Muscle layer of colon (tissue), 2 donors: ENCODE data around the gene DBP.
"Not testable (repeated sequence)": the region's sequence is repeated elsewhere in the genome, so short reads cannot be mapped to it uniquely, and the experiment has no call there.

Experiments
- H3K27ac ChIP-seq: one replicate; pipeline ENCODE4 v1.7.0; 2013; ENCODE audit warnings: low read depth, mild to moderate bottlenecking, low read length, moderate library complexity
- H3K27me3 ChIP-seq, 2 donors: one replicate each; pipeline ENCODE4 v1.7.0; 2013; ENCODE audit warnings: low read length in 2 of 2, mild to moderate bottlenecking in 2 of 2; ENCODE audit not compliant: insufficient read depth in 2 of 2, control insufficient read depth in 1 of 2
- H3K36me3 ChIP-seq: one replicate; pipeline ENCODE4 v1.7.0; 2013; ENCODE audit warnings: mild to moderate bottlenecking, low read length; ENCODE audit not compliant: insufficient read depth
- H3K4me1 ChIP-seq: one replicate; pipeline ENCODE4 v1.7.0; 2013; ENCODE audit warnings: mild to moderate bottlenecking, low read length; ENCODE audit not compliant: insufficient read depth
- H3K4me3 ChIP-seq, 2 donors: one replicate each; pipeline ENCODE4 v1.7.0; 2013; ENCODE audit warnings: low read length in 2 of 2, low read depth in 1 of 2, mild to moderate bottlenecking in 1 of 2, moderate library complexity in 1 of 2
- H3K9ac ChIP-seq: one replicate; pipeline ENCODE4 v1.7.0; 2013; ENCODE audit warnings: low read length
- H3K9me3 ChIP-seq: one replicate; pipeline ENCODE4 v1.7.0; 2013; ENCODE audit warnings: mild to moderate bottlenecking, low read length
- donor health status: abdominal sarcoma.
- donor health status: Adenocarcinoma of cecum.

Gene DBP

GRCh38 chr19:48664476-48664875 lies 27.3 kb upstream of the DBP start:
- H3K4me3 ChIP-seq = no peak overlapping the region
- H3K36me3 ChIP-seq = no peaks in the 10 kb centered on the region
- H3K9ac ChIP-seq = no peak overlapping the region
- H3K27ac ChIP-seq = no peak overlapping the region
- H3K9me3 ChIP-seq = no peaks in the 10 kb centered on the region
- no peaks in the 10 kb centered on the region for H3K27me3 ChIP-seq
- no peaks in the 10 kb centered on the region for H3K4me1 ChIP-seq

GRCh38 chr19:48663667-48664066 lies 26.5 kb upstream of the DBP start:
- no peaks in the 10 kb centered on the region for H3K36me3 ChIP-seq
- no peak overlapping the region for H3K9ac ChIP-seq
- H3K27ac ChIP-seq = no peak overlapping the region
- H3K4me1 ChIP-seq = no peaks in the 10 kb centered on the region
- H3K9me3 ChIP-seq = no peaks in the 10 kb centered on the region
- H3K27me3 ChIP-seq = no peaks in the 10 kb centered on the region
- H3K4me3 ChIP-seq = no peak overlapping the region

- H3K27ac ChIP-seq = no peak overlapping the region
- H3K27me3 ChIP-seq = no peaks in the 10 kb centered on the region
These were observed 24.5 kb upstream of the DBP start for GRCh38 chr19:48661711-48662090.

GRCh38 chr19:48660852-48661710 lies 23.9 kb upstream of the DBP start:
- H3K9me3 ChIP-seq = no peaks in the 10 kb centered on the region
- no peaks in the 10 kb centered on the region for H3K27me3 ChIP-seq
- H3K9ac ChIP-seq = no peak overlapping the region
- peak overlapping the region in 1 of 2 donors; percentile 32 for H3K4me3 ChIP-seq
- H3K27ac ChIP-seq = peak overlapping the region; percentile 25
- no peaks in the 10 kb centered on the region for H3K36me3 ChIP-seq
- no peaks in the 10 kb centered on the region for H3K4me1 ChIP-seq

More at GRCh38 chr19:48661711-48662090, 24.5 kb upstream of the DBP start:
- no peaks in the 10 kb centered on the region for H3K4me1 ChIP-seq
- no peaks in the 10 kb centered on the region for H3K9me3 ChIP-seq
- no peak overlapping the region for H3K9ac ChIP-seq
- H3K4me3 ChIP-seq = no peak overlapping the region
- no peaks in the 10 kb centered on the region for H3K36me3 ChIP-seq

GRCh38 chr19:48659768-48660167 lies 22.6 kb upstream of the DBP start:
- H3K4me1 ChIP-seq = no peaks in the 10 kb centered on the region
- no peaks in the 10 kb centered on the region for H3K36me3 ChIP-seq
- H3K9ac ChIP-seq = no peak overlapping the region
- no peaks in the 10 kb centered on the region for H3K9me3 ChIP-seq
- no peak overlapping the region for H3K4me3 ChIP-seq
- H3K27me3 ChIP-seq = no peaks in the 10 kb centered on the region
- no peak overlapping the region for H3K27ac ChIP-seq

- Histone ChIP-seq H3K27me3 (peaks cover 0 to 4% of the 10 kb centered on the region in 2 donors), H3K4me1 (no peaks in the 10 kb centered on the region), H3K36me3 (no peaks in the 10 kb centered on the region), H3K4me3 (no peak overlapping the region), H3K27ac (no peak overlapping the region), H3K9me3 (no peaks in the 10 kb centered on the region), H3K9ac (no peak overlapping the region)
These were observed 21.3 kb upstream of the DBP start for GRCh38 chr19:48658483-48658882.

- H3K27ac ChIP-seq, H3K4me3 ChIP-seq, H3K4me1 ChIP-seq, H3K27me3 ChIP-seq, H3K9ac ChIP-seq, H3K9me3 ChIP-seq, H3K36me3 ChIP-seq: not testable (repeated sequence)
These were observed 20.6 kb upstream of the DBP start for GRCh38 chr19:48657828-48658227.

GRCh38 chr19:48656840-48657474 lies 19.8 kb upstream of the DBP start:
- Histone ChIP-seq H3K9me3 (no peaks in the 10 kb centered on the region), H3K36me3 (no peaks in the 10 kb centered on the region), H3K27ac (no peak overlapping the region), H3K4me3 (no peak overlapping the region), H3K9ac (no peak overlapping the region), H3K4me1 (no peaks in the 10 kb centered on the region), H3K27me3 (peaks cover 0 to 4% of the 10 kb centered on the region in 2 donors)

GRCh38 chr19:48654299-48655059 lies 17.3 kb upstream of the DBP start:
- no peaks in the 10 kb centered on the region for H3K36me3 ChIP-seq
- H3K27me3 ChIP-seq = peaks cover 0 to 4% of the 10 kb centered on the region in 2 donors
- H3K9me3 ChIP-seq = no peaks in the 10 kb centered on the region
- no peak overlapping the region for H3K4me3 ChIP-seq
- no peak overlapping the region for H3K9ac ChIP-seq
- no peak overlapping the region for H3K27ac ChIP-seq
- H3K4me1 ChIP-seq = no peaks in the 10 kb centered on the region

GRCh38 chr19:48651683-48652048 lies 14.5 kb upstream of the DBP start:
- peaks cover 0 to 4% of the 10 kb centered on the region in 2 donors for H3K27me3 ChIP-seq
- H3K4me3 ChIP-seq = no peak overlapping the region
- H3K27ac ChIP-seq = no peak overlapping the region
- no peaks in the 10 kb centered on the region for H3K9me3 ChIP-seq
- H3K36me3 ChIP-seq = no peaks in the 10 kb centered on the region
- no peak overlapping the region for H3K9ac ChIP-seq
- H3K4me1 ChIP-seq = no peaks in the 10 kb centered on the region

GRCh38 chr19:48650974-48651682 lies 13.9 kb upstream of the DBP start:
- H3K4me3 ChIP-seq = no peak overlapping the region
- H3K9ac ChIP-seq = no peak overlapping the region
- H3K36me3 ChIP-seq = no peaks in the 10 kb centered on the region
- H3K9me3 ChIP-seq = no peaks in the 10 kb centered on the region
- peaks cover under 1% of the 10 kb centered on the region for H3K4me1 ChIP-seq
- H3K27me3 ChIP-seq = peaks cover 0 to 4% of the 10 kb centered on the region in 2 donors
- no peak overlapping the region for H3K27ac ChIP-seq
